Fibroblast of lung (primary cell): ENCODE results near the gene DBET. TPM values are rescaled to one million over a fixed set of nuclear protein-coding genes. Genes with fewer than 3 reads are reported as not detected.

Source experiments
- DNase-seq, 2 donors: peaks; one replicate each; pipeline versions ENCODE4 v3.0.0 to v3.0.0-alpha.2; 2010; ENCODE audit warnings: low read depth in 2 of 2
- H2AFZ ChIP-seq: 2 replicates; pipeline ENCODE4 v1.5.1; 2012; ENCODE audit warnings: low read length, control low read depth, inconsistent platforms
- H3K27ac ChIP-seq: 2 replicates; pipeline ENCODE4 v1.5.1; 2011; ENCODE audit warnings: low read length, control low read depth; ENCODE audit not compliant: insufficient read depth
- H3K27me3 ChIP-seq: 2 replicates; pipeline ENCODE4 v1.5.1; 2011; ENCODE audit warnings: mild to moderate bottlenecking, low read length; ENCODE audit not compliant: control insufficient read depth, insufficient read depth
- H3K36me3 ChIP-seq: 2 replicates; pipeline ENCODE4 v1.5.1; 2011; ENCODE audit warnings: low read length; ENCODE audit not compliant: control insufficient read depth, insufficient read depth
- H3K4me1 ChIP-seq: 2 replicates; pipeline ENCODE4 v1.5.1; 2011; ENCODE audit warnings: low read length; ENCODE audit not compliant: control insufficient read depth, insufficient read depth; ENCODE audit errors: extremely low read depth
- H3K4me2 ChIP-seq: 2 replicates; pipeline ENCODE4 v1.5.1; 2011; ENCODE audit warnings: low read length, control low read depth; ENCODE audit not compliant: insufficient read depth; ENCODE audit errors: extremely low read depth
- H3K4me3 ChIP-seq, 4 experiments: fragments of 200-600 bp in 1 of 4; sonication (generic) in 1 of 4; replicated peaks in 1 of 4; 2 replicates each; pipeline ENCODE4 v1.5.1; 2011 to 2016; ENCODE audit warnings: low read length in 4 of 4, low read depth in 3 of 4, mild to moderate bottlenecking in 3 of 4, control low read depth in 2 of 4, inconsistent platforms in 1 of 4, mixed read lengths in 1 of 4; ENCODE audit not compliant: insufficient read depth in 1 of 4; ENCODE audit errors: control extremely low read depth in 1 of 4
- H3K79me2 ChIP-seq: 2 replicates; pipeline ENCODE4 v1.5.1; 2012; ENCODE audit warnings: mild to moderate bottlenecking, low read length, inconsistent platforms; ENCODE audit not compliant: control insufficient read depth, insufficient read depth
- H3K9ac ChIP-seq: 2 replicates; pipeline ENCODE4 v1.5.1; 2011; ENCODE audit warnings: mild to moderate bottlenecking, low read length, control low read depth; ENCODE audit not compliant: insufficient read depth
- H3K9me3 ChIP-seq: 2 replicates; pipeline ENCODE4 v1.5.1; 2012; ENCODE audit warnings: low read depth, low read length; ENCODE audit not compliant: control insufficient read depth, insufficient read depth
- H4K20me1 ChIP-seq: 2 replicates; pipeline ENCODE4 v1.5.1; 2011; ENCODE audit warnings: low read length; ENCODE audit not compliant: control insufficient read depth, insufficient read depth; ENCODE audit errors: extremely low read depth
- EZH2 ChIP-seq: IDR thresholded peaks from 2 replicates; pipeline ENCODE4 v1.5.1; 2012; ENCODE audit warnings: low read length, control low read depth, mild to moderate bottlenecking; ENCODE audit errors: missing control alignments
- polyA plus RNA-seq, 2 donors: library from polyadenylated mRNA; depleted of rRNA in 1 of 2; stranded (reverse) in 1 of 2; unstranded in 1 of 2; fragments of >200 nt; gene quantifications; 2 replicates each; pipeline ENCODE4 v1.2.1, GENCODE V29; 2011 to 2012; ENCODE audit warnings: missing spikeins in 1 of 2
- total RNA-seq: library from RNA; depleted of rRNA; stranded (reverse); fragments of >200 nt; gene quantifications from 2 replicates; pipeline ENCODE4 v1.2.1, GENCODE V29; 2014
- TF ChIP-seq, protein P1 (sequence below), 2 donors: IDR thresholded peaks in 1 of 2; conservative IDR thresholded peaks in 1 of 2; 1 replicate in 1 of 2; 2 replicates in 1 of 2; pipeline ENCODE4 v1.5.1; 2011 to 2012; ENCODE audit warnings: low read length in 2 of 2, control low read depth in 1 of 2, inconsistent platforms in 1 of 2, low read depth in 1 of 2, mild to moderate bottlenecking in 1 of 2

The DBET gene
- total and polyA plus RNA-seq, 2 donors (not counting 1 experiment from before 2014, with no cell fraction given), result not detected

DNA sequence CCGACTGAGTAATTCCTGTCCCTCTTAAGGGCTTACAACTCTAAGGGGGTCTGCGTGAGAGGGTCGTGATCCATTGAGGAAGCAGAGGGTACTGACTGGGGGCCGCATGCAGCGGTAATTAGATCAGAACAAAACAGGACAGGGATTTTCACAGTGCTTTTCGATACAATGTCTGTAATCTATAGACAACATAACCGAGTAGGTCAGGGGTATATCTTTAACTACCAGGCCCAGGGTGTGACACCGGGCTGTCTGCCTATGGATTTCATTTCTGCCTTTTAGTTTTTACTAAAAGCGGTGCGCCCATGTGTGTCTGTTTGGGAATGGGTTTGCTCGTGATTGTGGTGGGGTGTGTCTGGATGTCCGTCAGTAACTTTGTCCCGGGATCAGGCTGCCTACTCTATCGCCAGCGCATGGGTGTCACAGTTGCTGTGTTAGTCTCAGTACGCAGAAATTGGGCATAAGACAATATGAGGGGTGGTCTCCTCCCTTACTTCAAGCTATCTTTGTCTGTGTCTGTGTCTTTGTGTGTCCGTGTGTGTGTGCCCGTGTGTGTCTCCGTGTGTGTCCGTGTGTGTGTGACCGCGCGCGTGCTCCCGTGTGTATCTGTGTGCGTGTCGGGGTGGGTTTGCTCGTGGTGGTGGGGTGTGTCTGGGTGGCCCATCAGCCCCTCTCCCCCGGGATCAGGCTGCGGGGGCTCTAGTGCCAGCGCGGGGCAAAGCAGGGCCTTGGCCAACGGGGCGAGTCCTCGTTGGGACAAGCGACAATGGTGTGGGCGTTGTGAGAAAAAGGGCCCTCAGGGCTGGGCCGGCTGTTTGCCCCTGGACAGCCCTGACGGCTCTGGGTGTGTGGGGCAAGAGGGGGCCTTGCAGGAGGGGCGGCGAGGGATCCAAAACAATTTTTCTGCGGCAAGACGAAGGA, 47.7 kb upstream of the DBET start:
- H3K79me2 ChIP-seq, result no peaks in the 10 kb centered on the region
- no peak overlapping the region for H3K4me2 ChIP-seq
- H2AFZ ChIP-seq, result no peak overlapping the region
- no peak overlapping the region for H3K27ac ChIP-seq
- TF ChIP-seq, protein P1, sequence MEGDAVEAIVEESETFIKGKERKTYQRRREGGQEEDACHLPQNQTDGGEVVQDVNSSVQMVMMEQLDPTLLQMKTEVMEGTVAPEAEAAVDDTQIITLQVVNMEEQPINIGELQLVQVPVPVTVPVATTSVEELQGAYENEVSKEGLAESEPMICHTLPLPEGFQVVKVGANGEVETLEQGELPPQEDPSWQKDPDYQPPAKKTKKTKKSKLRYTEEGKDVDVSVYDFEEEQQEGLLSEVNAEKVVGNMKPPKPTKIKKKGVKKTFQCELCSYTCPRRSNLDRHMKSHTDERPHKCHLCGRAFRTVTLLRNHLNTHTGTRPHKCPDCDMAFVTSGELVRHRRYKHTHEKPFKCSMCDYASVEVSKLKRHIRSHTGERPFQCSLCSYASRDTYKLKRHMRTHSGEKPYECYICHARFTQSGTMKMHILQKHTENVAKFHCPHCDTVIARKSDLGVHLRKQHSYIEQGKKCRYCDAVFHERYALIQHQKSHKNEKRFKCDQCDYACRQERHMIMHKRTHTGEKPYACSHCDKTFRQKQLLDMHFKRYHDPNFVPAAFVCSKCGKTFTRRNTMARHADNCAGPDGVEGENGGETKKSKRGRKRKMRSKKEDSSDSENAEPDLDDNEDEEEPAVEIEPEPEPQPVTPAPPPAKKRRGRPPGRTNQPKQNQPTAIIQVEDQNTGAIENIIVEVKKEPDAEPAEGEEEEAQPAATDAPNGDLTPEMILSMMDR (conservative IDR thresholded peaks at IDR 0.05 in 1 of 2, IDR thresholded peaks at IDR 0.05 in 1 of 2; ENCODE audit: low read depth in 1 of 2, low read length in 2 of 2), result no peak
- no peak for TF ChIP-seq EZH2
- H3K4me1 ChIP-seq, result no peaks in the 10 kb centered on the region
- peaks cover 45% of the 10 kb centered on the region for H3K27me3 ChIP-seq
- DNase-seq, result no peak
- H3K9ac ChIP-seq, result no peak overlapping the region
- no peaks in the 10 kb centered on the region for H3K36me3 ChIP-seq
- H3K4me3 ChIP-seq, result no peak overlapping the region
- H4K20me1 ChIP-seq, result no peaks in the 10 kb centered on the region
- H3K9me3 ChIP-seq, result no peaks in the 10 kb centered on the region

DNA sequence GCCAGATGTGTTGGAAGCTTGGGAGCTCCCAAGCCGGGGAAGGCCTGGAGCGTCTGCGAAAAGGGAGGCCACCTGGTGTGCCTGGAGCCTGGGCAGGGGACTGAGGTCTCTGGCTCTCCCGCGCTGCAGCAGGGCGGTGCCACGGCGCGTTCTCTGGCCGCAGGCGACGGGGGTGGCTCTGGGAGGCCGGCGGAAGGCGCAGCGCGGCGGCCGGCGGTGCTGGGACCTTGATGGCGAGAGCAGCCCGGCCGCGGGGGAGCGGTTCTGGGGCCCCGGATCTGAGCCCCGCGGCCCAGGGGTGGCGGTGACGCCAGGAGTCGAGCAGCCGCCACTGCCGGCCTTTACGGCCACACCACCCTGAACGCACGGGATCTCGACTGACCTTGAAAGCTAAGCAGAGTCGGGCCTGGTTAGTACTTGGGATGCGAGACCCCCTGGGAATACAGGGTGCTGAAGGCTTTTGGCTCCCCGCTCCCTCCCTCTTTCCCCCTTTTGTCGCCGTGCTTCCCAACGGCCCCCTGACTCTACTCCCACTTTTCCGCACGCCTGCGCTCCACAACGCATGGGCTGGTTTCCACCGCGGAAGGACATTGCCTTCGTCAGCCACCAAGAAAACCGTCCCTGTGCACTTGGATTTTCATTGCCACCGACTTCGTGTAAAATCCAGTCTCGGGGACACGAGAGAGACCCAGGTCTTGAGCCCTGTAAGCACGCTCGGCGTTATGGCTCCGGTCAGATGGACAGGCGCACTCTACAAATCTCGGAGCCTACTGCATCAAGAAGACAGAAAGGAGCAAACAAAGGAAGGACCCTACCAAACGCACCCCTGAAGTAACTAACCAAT, 46.7 kb upstream of the DBET start:
- Histone ChIP-seq H3K4me1 (no peaks in the 10 kb centered on the region), H3K36me3 (no peaks in the 10 kb centered on the region), H3K27ac (no peak overlapping the region), H3K4me2 (no peak overlapping the region), H3K9me3 (no peaks in the 10 kb centered on the region), H4K20me1 (no peaks in the 10 kb centered on the region), H3K4me3 (no peak overlapping the region), H3K27me3 (peaks cover 45% of the 10 kb centered on the region), H2AFZ (no peak overlapping the region), H3K79me2 (no peaks in the 10 kb centered on the region), H3K9ac (no peak overlapping the region)
- peak in 1 of 2 donors; percentile 12 for DNase-seq
- TF ChIP-seq EZH2, result peak; percentile 65
- TF ChIP-seq, protein P1 (conservative IDR thresholded peaks at IDR 0.05 in 1 of 2, IDR thresholded peaks at IDR 0.05 in 1 of 2; ENCODE audit: low read depth in 1 of 2, low read length in 2 of 2), result no peak
